Keratinocyte (primary cell): Measurements from ENCODE around the gene SERPINB1.

Source experiments
- CTCF ChIP-seq, 3 experiments: IDR thresholded peaks in 1 of 3; conservative IDR thresholded peaks in 1 of 3; optimal IDR thresholded peaks in 1 of 3; 2 replicates in 2 of 3; 3 replicates in 1 of 3; pipeline versions ENCODE3 to v1.5.1; 2011; ENCODE audit warnings: low read length in 3 of 3, mild to moderate bottlenecking in 3 of 3, moderate library complexity in 2 of 3, control low read depth in 1 of 3, inconsistent platforms in 1 of 3; ENCODE audit not compliant: insufficient read depth in 2 of 3; ENCODE audit errors: extremely low read depth in 1 of 3
- EZH2 ChIP-seq: IDR thresholded peaks from one replicate; pipeline ENCODE4 v1.6.1; 2012; ENCODE audit warnings: inconsistent platforms, mild to moderate bottlenecking, low read length, moderate library complexity

DNA sequence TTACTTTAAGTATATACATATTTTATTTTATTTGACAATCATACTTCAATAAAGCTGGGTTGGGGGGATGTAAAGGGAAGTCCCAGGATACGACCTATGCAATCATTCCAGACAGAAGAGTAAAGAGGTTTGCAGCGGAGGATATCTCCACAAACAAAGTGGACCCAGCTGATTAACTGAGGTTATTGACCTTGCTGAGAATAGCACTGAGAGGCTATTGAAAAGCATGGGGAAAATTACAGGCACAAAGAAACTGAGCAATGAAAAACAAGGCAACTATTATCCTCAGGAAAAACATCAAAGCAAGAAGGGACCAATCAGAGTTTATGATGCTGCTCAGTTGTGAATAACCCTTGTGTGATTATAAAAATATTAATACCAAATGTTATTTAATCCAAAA, 32.6 kb downstream of the SERPINB1 start:
- no peak for TF ChIP-seq CTCF (optimal IDR thresholded peaks at IDR 0.05 in 1 of 3, IDR thresholded peaks at IDR 0.05 in 1 of 3, conservative IDR thresholded peaks at IDR 0.05 in 1 of 3; ENCODE audit: extremely low read depth in 1 of 3, insufficient read depth in 2 of 3, low read length in 3 of 3)
- no peak for TF ChIP-seq EZH2
